HG03064 (cell line): ENCODE results near the gene YIPF6.
"Not testable (repeated sequence)": the region's sequence is repeated elsewhere in the genome, so short reads cannot be mapped to it uniquely, and the experiment has no call there.

Experiments used
- ATAC-seq: cut with Tn5 transposase; IDR thresholded peaks from one replicate; pipeline ENCODE4 v1.9.1; 2021; ENCODE audit warnings: low read depth; ENCODE audit not compliant: unreplicated experiment

Gene YIPF6, protein sequence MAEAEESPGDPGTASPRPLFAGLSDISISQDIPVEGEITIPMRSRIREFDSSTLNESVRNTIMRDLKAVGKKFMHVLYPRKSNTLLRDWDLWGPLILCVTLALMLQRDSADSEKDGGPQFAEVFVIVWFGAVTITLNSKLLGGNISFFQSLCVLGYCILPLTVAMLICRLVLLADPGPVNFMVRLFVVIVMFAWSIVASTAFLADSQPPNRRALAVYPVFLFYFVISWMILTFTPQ

GRCh38 chrX:68498508-68499379 lies at the start of gene YIPF6:
YIPF6 (plus strand) TSS chrX:68499051; CDS start chrX:68499067, 16 bp downstream.
- peak; percentile 92 for ATAC-seq

DNA sequence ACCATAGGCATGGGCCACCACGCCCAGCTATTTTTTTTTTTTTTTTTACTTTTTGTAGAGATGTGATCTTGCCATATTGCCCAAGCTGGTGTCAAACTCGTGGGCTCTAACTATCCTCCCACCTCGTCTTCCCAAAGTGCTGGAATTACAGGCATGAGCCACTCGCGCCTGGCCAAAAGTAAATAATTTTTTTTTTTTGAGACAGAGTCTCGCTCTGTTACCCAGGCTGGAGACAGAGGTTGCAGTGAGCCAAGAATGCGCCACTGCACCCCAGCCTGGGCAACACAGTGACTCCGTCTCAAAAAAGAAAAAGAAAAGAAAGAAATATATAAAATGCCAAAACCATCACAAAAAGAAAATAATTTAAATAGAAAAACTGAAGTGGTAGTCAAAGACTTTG lies 47.1 kb upstream of the YIPF6 start:
- ATAC-seq: no peak

DNA sequence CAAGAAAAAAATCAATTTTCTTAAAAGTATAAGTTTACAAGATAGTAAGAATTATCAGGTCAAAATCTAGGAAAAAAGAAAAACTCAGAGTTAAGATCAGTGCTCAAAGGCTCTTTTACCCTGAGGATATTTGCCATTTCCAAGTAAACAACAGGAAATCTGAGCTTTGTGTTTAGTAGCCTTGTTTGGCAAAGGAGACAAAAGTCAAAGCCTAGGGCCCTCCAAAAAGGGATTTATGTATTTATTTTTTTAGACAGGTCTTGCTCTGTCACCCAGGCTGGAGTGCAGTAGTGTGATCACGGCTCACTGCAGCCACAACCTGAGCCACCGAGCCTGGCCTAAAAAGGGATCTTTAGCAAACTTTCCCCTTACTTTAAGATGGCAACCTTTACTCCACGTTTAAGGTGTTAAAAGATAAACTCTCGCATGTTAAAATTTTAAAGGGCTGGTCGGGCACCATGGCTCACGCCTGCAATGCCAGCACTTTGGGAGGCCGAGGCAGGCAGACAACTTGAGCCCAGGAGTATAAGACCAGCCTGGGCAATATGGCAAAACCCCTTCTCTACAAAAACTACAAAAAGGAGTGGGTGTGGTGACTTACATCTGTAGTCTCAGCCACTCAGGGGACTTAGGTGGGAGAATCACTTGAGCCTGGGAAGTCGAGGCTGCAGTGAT lies 44.2 kb upstream of the YIPF6 start:
- no peak for ATAC-seq

GRCh38 chrX:68455151-68455510 lies 43.7 kb upstream of the YIPF6 start:
- no peak for ATAC-seq

- no peak for ATAC-seq
Observed at GRCh38 chrX:68461093-68461492, 37.8 kb upstream of the YIPF6 start.

GRCh38 chrX:68461576-68461975 lies 37.3 kb upstream of the YIPF6 start:
- ATAC-seq: no peak

DNA sequence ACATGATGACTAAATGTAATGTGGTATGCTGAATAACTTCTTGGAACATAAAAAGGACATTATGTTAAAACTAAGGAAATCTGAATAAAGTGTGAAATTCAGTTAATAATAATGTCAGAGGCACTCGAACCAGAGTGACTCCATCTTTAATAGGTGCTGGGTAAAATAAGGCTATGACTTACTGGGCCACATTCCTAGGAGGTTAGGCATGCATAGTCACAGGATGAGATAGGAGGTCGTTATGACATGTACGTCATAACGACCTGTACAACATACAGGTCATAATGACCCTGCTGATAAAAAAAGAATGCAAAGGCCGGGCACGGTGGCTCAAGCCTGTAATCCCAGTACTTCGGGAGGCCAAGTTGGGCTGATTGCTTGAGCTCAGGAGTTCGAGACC lies 36.7 kb upstream of the YIPF6 start:
- no peak for ATAC-seq

DNA sequence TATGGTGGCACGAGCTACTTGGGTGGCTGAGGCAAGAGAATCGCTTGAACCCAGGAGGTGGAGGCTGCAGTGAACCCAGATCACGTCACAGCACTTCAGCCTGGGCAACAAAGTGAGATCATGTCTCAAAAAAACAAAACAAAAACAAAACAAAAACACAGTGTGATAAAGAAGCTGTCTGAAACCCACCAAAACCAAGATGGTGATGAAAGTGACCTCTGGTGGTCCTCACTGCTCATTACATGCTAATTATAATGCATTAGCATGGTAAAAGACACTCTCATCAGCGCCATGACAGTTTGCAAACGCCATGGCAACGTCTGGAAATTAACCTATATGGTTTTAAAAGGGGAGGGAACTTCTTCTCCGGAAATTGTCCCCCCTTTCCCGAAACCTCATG lies 36.2 kb upstream of the YIPF6 start:
- no peak for ATAC-seq

GRCh38 chrX:68463880-68464279 lies 35.0 kb upstream of the YIPF6 start:
- ATAC-seq: no peak

- ATAC-seq: no peak
Observed at GRCh38 chrX:68464796-68465195, 34.1 kb upstream of the YIPF6 start.

DNA sequence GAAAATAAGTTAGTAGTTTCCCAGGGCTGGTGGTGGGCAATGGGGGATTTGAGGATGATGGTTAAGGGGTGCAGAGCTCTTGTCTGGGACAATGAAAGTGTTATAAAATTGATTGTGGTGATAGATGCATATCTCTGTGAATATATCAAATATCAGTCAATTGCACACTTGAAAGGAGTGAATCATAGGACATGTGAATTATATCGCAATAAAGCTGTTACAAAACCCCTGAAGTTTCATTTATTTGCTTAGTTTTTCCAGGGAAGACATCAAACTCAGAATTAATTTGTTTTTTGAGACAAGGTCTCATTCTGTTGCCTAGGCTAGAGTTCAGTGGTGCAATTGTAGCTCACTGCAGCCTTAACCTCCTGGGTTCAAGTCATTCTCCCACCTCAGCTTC lies 17.9 kb upstream of the YIPF6 start:
- no peak for ATAC-seq

DNA sequence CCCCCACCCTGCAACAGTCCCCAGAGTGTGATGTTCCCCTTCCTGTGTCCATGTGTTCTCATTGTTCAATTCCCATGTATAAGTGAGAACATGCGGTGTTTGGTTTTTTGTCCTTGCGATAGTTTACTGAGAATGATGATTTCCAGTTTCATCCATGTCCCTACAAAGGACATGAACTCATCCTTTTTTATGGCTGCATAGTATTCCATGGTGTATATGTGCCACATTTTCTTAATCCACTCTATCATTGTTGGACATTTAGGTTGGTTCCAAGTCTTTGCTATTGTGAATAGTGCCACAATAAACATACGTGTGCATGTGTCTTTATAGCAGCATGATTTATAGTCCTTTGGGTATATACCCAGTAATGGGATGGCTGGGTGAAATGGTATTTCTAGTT lies 12.7 kb upstream of the YIPF6 start:
- ATAC-seq: not testable (repeated sequence)

- no peak for ATAC-seq
Observed at GRCh38 chrX:68487254-68487653, 11.6 kb upstream of the YIPF6 start.

- ATAC-seq: no peak
Observed at GRCh38 chrX:68487924-68488323, 10.9 kb upstream of the YIPF6 start.

DNA sequence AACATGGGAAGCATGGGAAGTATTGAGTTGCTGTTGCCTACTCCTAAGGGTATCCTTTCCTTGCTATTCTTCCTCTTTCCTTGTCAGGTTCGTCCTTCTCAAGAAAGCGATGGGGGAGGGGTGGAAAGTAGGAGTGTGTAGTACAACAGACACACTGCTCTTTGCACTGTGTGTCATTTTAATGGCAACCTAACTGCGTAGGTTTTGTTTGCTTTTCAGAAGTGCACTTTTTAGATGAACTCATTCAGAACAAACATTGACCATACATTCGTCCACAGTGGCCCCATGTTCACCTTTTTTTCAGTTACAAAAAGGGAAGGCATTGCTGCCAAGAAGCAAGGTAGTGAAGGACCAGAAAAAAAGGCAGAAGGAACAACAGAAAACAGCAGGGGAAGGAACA lies 10.2 kb upstream of the YIPF6 start:
- no peak for ATAC-seq

DNA sequence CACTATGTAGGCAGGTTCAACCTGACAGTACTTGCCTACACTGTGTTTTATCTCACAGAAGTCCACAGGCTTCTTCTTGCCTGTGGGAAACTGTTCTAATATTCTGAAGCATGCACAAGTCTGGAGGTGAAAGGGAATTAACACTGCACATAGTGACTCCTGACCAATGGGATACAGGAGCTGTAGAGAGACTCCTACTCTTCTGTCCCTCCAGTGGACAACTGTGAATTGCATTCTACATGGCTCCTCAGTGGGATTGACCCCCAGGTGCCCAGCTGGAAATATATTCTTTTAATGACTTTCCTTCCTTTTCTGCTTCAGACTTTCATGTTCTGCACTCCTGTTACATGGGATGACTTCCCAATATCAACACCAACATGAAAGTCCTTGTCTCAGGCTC lies 8.2 kb upstream of the YIPF6 start:
- ATAC-seq: no peak

- no peak for ATAC-seq
Observed at GRCh38 chrX:68492583-68492982, 6.3 kb upstream of the YIPF6 start.

GRCh38 chrX:68493776-68494175 lies 5.1 kb upstream of the YIPF6 start:
- not testable (repeated sequence) for ATAC-seq

- ATAC-seq: no peak
Observed at GRCh38 chrX:68498044-68498507, 775 bp upstream of the YIPF6 start.

DNA sequence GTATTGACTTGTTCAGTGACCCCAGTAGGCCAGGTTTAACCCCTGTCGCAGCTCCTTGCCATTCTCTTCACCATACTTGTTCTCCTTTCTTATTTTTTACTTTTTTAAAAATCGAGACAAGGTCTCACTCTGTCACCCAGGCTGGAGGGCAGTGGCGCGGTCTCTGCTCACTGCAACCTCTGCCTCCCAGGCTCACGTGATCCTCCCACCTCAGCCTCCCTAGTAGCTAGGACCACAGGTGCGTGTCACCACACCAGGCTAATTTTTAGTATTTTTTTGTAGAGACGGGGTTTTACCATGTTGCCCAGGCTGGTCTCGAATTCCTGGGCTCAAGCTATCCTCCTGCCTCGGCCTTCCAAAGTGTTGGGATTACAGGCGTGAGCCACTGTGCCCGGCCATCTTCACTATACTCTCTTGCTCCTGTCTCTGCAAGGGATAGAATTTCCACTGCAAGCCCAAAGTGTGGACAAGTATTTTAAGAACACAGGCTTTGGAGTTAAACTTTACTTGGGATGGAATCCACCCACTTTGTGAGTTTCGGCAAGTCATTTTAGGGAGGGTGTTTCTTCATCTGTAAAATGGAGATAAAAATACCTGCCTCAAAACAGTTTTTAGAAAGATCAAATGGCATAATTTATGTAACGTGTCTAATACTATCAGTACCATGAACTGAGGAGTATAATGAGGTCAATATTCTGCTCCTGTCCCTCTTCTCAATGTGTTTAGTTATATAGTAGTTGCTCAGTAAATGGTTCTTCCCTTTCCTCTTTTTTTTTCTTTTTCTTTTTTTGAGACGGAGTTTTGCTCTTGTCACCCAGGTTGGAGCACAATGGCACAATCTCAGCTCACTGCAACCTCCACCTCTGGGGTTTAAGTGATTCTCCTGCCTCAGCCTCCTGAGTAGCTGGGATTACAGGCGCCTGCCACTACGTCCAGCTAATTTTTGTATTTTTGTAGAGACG lies 973 bp downstream of the YIPF6 start:
- ATAC-seq: no peak
